ENCODE data around the gene PLOD2.

PLOD2 gene

DNA sequence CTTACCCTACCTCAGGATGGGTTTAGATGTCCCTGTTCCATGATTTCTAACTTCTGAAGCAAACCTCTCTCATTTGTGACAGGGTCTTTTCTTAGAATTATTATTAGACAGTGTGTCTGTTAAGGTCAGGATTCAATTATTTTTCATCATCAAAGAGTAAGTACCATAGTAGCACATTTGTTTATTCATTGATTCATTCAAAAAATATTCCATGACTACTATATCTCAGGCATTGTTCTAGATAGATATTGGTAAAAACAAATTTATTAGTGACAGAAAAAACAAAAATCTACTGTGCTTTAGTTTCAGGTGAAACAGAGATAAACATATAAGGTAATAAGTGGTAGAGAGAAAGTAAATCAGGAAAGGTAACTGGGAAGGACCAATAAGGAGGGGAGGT, 3.5 kb upstream of the PLOD2 start:
- TF ChIP-seq, protein P1, sequence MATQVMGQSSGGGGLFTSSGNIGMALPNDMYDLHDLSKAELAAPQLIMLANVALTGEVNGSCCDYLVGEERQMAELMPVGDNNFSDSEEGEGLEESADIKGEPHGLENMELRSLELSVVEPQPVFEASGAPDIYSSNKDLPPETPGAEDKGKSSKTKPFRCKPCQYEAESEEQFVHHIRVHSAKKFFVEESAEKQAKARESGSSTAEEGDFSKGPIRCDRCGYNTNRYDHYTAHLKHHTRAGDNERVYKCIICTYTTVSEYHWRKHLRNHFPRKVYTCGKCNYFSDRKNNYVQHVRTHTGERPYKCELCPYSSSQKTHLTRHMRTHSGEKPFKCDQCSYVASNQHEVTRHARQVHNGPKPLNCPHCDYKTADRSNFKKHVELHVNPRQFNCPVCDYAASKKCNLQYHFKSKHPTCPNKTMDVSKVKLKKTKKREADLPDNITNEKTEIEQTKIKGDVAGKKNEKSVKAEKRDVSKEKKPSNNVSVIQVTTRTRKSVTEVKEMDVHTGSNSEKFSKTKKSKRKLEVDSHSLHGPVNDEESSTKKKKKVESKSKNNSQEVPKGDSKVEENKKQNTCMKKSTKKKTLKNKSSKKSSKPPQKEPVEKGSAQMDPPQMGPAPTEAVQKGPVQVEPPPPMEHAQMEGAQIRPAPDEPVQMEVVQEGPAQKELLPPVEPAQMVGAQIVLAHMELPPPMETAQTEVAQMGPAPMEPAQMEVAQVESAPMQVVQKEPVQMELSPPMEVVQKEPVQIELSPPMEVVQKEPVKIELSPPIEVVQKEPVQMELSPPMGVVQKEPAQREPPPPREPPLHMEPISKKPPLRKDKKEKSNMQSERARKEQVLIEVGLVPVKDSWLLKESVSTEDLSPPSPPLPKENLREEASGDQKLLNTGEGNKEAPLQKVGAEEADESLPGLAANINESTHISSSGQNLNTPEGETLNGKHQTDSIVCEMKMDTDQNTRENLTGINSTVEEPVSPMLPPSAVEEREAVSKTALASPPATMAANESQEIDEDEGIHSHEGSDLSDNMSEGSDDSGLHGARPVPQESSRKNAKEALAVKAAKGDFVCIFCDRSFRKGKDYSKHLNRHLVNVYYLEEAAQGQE (IDR thresholded peaks at IDR 0.05; ENCODE audit: insufficient replicate concordance, low read depth): no peak
- TF ChIP-seq GABPA (IDR thresholded peaks at IDR 0.05; ENCODE audit: low read depth) (no peak), POLR2AphosphoS5 (IDR thresholded peaks at IDR 0.05; ENCODE audit: low read depth) (no peak), SPI1 (IDR thresholded peaks at IDR 0.05; ENCODE audit: borderline replicate concordance, low read depth) (no peak)
- TF ChIP-seq, protein P2, sequence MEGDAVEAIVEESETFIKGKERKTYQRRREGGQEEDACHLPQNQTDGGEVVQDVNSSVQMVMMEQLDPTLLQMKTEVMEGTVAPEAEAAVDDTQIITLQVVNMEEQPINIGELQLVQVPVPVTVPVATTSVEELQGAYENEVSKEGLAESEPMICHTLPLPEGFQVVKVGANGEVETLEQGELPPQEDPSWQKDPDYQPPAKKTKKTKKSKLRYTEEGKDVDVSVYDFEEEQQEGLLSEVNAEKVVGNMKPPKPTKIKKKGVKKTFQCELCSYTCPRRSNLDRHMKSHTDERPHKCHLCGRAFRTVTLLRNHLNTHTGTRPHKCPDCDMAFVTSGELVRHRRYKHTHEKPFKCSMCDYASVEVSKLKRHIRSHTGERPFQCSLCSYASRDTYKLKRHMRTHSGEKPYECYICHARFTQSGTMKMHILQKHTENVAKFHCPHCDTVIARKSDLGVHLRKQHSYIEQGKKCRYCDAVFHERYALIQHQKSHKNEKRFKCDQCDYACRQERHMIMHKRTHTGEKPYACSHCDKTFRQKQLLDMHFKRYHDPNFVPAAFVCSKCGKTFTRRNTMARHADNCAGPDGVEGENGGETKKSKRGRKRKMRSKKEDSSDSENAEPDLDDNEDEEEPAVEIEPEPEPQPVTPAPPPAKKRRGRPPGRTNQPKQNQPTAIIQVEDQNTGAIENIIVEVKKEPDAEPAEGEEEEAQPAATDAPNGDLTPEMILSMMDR (IDR thresholded peaks at IDR 0.05; ENCODE audit: insufficient read depth, low read length): no peak
- Histone ChIP-seq H3K27ac (replicated peaks) (no peak overlapping the region), H3K4me3 (replicated peaks; ENCODE audit: insufficient read depth, low read length) (no peak overlapping the region), H3K27me3 (ENCODE audit: insufficient read depth, poor library complexity, severe bottlenecking) (peaks cover 29% of the 10 kb centered on the region)
- DNase-seq (ENCODE audit: low read depth in 1 of 2, low spot score in 1 of 2): no peak

DNA sequence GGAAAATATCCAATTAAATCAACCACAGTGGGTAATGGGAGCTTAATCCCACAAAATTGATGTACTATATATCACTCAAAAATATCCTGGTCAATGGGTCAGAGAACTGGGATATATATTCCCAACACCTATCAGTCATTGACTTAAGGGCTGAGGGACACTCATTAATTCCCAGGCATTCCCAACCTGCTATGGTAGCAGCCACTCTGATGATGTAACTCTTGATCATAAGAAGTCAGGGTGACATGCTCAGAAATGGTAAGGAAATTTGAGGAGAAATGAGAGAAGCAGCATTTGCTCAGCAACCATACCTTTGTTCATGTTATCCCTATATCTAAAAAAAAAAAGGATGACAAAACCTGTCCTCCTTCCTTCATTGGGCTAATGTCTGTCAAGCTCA, 3.1 kb upstream of the PLOD2 start:
- Histone ChIP-seq H3K27me3 (ENCODE audit: insufficient read depth, poor library complexity, severe bottlenecking) (peaks cover 33% of the 10 kb centered on the region), H3K4me3 (replicated peaks; ENCODE audit: insufficient read depth, low read length) (no peak overlapping the region), H3K27ac (replicated peaks) (no peak overlapping the region)
- no peak for DNase-seq (ENCODE audit: low read depth in 1 of 2, low spot score in 1 of 2)
- TF ChIP-seq, protein P1 (IDR thresholded peaks at IDR 0.05; ENCODE audit: insufficient replicate concordance, low read depth): no peak
- no peak for TF ChIP-seq GABPA (IDR thresholded peaks at IDR 0.05; ENCODE audit: low read depth)
- TF ChIP-seq POLR2AphosphoS5 (IDR thresholded peaks at IDR 0.05; ENCODE audit: low read depth): no peak
- no peak for TF ChIP-seq SPI1 (IDR thresholded peaks at IDR 0.05; ENCODE audit: borderline replicate concordance, low read depth)

DNA sequence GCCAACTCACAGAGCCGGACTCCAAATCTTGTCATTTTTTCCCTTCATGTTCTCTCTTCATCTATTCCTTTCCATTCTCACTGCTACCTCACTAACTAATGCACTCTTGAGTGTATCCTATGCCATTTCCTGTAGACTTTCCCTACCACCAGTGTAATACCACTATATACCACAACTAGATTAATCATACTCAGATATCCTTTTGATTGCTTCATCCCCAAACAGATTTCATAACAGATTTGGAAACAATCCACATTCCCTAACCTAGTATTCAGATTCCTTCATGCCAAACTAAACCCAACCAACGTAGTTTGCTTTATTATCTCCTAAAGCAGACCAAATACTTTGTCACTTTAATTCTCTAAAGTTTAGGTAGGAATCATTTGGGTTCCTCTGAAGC, 2.6 kb upstream of the PLOD2 start:
- DNase-seq (ENCODE audit: low read depth in 1 of 2, low spot score in 1 of 2): no peak
- TF ChIP-seq, protein P1 (IDR thresholded peaks at IDR 0.05; ENCODE audit: insufficient replicate concordance, low read depth): no peak
- TF ChIP-seq GABPA (IDR thresholded peaks at IDR 0.05; ENCODE audit: low read depth): no peak
- no peak for TF ChIP-seq POLR2AphosphoS5 (IDR thresholded peaks at IDR 0.05; ENCODE audit: low read depth)
- TF ChIP-seq, protein P2 (IDR thresholded peaks at IDR 0.05; ENCODE audit: insufficient read depth, low read length): no peak
- no peak for TF ChIP-seq SPI1 (IDR thresholded peaks at IDR 0.05; ENCODE audit: borderline replicate concordance, low read depth)
- H3K4me3 ChIP-seq (replicated peaks; ENCODE audit: insufficient read depth, low read length): no peak overlapping the region
- H3K27ac ChIP-seq (replicated peaks): no peak overlapping the region
- peaks cover 34% of the 10 kb centered on the region for H3K27me3 ChIP-seq (ENCODE audit: insufficient read depth, poor library complexity, severe bottlenecking)

Measured in HL-60 (cell line).